KG1 (cell line): ENCODE data around the gene FKBP11.
A peak's percentile ranks its signal among the peaks of the same experiment; 100 is the strongest.
"Not testable (repeated sequence)": the region's sequence is repeated elsewhere in the genome, so short reads cannot be mapped to it uniquely, and the experiment has no call there.

Experiments used
- DNase-seq: peaks from one replicate; lab custom pipeline; 2025; lab: John Stamatoyannopoulos, UW

Gene FKBP11

DNA sequence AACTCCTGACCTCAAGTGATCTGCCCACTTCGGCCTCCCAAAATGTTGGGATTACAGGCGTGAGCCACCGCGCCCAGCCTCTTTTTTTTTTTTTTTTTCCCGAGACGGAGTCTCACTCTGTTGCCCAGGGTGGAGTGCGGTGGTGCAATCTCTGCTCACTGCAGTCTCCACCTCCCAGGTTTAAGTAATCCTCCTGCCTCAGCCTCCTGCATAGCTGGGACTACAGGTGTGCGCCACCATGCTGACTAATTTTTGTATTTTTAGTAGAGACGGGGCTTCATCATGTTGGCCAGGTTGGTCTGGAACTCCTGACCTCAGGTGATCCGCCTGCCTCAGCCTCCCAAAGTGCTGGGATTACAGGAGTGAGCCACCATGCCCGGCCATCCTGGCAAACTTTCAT, 15.6 kb downstream of the FKBP11 start:
- not testable (repeated sequence) for DNase-seq

DNA sequence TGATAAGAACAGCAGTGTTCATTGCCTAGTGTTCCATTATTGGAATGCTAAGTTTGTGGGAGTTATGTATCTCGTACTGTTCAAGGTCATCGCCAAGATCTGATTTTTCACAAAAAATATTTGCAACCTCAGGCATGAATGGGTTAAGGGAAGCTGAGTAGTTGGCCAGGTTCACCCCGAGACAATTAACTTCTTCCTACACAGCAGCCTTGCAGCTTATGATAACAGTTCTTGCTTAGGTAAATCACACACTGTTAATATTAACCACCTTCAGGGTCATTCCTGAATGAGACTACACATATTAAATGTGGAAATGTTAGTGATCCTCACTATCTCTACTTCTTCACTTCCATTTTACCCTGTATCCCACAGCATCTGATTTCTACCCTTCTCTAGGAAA, 18.0 kb downstream of the FKBP11 start:
- no peak for DNase-seq

DNA sequence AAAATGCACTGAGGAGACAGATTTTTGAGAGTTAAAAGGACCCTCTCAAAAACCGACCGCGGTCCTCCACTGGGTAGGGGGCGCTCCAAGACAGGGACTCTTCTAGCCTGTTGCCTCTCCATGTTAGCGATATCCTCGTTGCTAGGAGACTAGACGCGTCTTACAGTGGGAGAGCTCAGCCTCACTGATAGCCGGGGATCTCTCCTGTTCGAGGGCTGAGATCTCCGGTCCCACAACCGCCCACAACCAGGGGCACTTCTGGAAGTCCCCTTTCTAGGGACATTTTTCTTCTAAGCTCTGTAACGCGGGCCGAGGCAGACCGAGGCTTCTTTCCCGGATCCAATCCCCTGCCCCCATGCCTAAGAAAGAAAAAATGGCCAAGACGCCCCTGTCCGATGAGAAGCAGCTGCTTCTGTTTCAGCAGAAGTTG, 21.3 kb downstream of the FKBP11 start:
- no peak for DNase-seq

DNA sequence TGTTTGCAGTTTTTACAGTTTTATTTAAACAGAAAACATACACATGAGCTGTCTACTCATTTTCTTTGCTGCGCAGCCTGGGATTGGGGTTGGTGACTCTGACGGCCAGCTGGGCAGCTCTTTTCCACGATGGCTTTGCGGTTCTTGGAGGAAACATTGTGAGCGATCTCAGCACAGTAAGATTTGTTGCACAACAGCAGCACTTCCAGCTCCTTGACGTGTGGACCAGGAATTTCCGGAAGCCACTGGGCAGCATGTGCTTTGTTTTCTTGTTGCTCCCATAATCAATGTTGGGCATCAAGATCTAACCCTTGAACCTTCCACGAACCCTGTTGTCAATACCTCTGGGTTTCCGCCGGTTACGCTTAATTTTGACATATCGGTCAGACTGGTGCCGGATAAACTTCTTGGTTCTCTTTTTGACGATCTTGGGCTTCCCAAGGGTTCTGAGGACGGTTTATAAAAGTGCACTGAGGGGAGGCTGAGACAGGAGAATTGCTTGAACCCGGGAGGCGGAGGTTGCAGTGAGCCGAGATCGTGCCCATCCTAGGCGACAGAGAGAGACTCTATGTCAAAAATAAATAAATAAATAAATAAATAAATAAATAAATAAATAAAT, 21.8 kb downstream of the FKBP11 start:
- DNase-seq = no peak

DNA sequence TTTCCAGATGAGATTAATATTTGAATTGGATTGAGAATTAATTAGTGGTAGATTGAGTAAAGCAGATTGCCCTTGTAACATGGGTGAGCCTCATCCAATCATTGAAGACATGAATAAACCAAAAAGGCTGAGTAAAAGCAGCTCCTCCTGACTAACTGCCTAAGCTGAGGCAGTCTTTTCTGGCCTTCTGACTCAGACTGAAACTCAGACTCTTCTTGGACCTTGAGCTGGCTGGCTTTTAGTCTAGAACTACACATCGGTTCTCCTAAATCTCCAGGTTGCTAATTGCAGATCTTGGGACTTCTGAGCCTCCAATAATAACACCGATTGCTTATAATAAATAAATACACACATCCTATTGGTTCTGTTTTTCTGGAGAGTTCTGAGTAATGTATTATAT, 24.0 kb downstream of the FKBP11 start:
- DNase-seq = no peak

DNA sequence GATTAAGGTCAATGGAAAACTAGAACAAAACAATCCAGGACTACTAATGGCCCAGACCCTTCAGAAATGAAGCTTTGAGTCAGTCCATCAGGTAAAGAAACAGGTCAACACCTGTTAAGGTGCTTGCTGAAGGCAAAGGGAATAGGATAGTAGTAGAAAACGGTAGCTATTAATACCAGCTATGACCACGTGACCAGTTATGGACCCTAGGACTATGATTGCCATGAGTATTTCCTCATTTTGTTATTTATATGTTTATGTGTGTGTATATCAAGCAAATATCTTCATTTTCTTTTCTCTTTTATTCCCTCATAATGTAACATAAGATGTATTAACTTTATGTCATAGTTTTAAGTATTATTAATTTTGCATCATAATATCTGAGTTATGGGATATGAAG, 25.6 kb downstream of the FKBP11 start:
- DNase-seq = no peak

DNA sequence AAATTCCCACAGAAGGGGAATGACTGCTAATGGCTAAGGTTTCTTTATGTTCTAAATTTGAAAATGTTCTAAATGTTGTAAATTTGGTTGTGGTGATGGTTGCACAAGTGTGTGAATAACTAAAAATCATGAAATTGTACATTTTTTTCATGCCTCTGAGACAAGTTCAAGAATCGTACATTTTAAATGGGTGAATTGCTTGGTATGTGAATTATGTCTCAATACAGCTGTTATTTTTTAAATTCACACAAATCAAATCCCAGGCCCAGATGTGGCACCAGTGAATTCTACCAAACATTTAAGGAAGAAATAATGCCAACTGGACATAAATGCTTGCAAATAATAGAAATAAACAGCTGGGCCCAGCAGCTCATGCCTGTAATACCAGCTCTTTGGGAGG, 31.0 kb downstream of the FKBP11 start:
- DNase-seq = no peak

DNA sequence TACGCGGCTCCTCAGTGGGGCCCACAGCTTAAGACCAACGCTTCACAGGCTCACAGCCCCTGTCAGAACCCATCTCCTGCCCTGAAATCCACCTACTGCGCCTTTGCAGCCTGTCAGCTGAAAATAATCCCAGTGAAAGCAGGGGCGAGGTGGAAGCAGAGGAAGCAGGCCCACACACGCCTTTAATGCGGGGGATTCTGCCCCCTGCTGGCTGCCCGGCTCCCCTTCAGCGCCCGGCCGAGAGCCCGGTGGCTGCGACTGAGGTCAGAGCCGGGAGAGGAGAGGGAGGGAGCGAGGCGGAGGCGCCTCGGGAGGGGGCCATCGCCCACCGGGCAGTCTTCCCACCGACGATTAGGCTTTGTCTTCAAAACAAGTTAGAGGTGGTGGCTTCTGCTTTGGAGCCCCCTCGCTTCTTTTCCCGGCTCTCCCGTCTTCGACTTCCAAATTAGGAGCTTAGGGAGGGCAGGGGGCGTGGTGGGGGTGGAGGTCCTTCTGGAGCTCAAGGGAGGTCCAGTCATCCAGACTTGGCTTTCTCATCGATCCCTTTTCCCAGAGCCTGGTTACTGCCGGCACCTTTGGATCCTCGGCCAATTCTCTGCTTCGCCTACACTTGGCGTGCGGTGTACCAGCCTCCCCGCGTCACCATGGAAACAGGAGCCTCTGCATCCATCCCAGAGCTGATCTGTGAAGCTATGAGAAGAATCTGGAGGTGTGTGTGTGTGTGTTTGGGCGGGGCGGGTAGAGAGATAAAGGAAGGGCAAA, 34.5 kb downstream of the FKBP11 start:
- peak; percentile 12 for DNase-seq

DNA sequence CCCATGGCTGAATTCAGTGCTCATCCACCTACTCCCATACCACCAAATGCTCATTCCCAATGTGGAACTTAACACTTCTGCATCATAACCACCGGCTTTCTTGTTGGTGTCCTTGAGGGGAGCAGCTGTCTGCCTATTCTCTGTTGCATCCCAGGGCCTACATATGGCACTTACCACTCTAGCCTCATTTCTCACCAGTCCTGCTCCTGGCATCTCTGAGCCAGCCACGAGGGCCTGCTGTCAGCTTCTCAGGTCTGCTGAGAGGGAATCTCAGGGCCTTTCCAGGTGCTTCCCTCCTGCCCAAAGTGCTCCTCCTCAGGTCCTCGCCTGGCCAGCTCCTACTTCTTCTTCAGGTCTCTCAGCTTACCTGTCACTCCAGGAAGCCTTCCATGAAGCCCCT, 35.6 kb downstream of the FKBP11 start:
- no peak for DNase-seq

DNA sequence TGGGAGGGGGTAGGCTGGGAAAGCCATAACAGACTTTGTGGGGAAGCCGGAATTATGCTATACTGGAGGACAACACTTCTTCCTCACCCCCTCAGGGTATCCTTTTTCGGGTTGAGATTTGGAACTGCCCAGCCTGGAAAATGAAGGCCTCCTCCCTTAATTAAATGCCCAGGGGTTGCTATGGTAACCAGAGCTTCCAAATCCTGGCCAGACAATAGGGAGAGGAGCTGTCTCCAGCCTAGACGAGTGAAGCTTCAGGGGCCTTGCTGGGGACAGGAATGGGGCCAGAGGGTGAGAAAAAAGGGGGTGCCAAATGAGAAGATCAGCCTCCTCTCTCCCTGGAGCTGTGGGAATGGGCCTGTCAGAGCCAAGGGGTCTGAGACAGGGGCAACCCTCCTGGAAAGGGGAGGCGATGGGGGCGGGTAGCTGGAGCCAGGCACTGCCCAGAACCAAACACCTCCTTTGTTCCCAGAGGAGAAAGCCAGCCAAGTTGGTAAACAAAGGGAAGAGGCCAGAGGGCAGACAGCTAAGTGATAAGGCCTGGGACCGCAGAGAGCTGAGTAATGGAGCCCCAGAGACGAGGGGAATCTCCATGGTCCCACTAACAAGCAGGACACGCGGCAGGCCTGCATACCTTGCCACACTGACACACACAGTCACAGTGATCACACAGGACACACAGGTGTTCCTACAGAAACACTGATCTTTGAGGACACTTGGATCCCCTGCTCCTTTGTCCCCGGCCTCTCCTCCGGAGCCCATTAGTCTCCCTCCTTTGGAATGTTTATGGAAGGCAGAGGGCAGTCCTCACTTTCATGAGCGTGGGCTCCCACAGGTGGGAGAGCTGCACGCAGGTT, 41.8 kb downstream of the FKBP11 start:
- no peak for DNase-seq

DNA sequence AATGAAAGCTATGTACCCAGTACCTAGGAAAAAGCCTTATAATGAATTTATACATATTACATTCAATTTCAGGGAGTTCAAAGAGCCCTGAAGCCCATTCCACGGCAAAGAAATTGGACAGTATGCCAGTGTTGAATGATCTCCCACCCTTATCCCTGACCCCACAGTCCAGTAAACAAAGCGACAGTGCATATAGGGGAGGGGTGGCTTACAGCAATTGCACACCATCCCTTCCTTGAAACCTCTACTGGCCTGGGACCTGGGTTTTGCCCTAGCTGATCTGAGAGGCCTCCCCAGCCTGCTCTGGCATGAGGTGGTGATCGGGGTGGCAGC, 42.4 kb downstream of the FKBP11 start:
- no peak for DNase-seq

DNA sequence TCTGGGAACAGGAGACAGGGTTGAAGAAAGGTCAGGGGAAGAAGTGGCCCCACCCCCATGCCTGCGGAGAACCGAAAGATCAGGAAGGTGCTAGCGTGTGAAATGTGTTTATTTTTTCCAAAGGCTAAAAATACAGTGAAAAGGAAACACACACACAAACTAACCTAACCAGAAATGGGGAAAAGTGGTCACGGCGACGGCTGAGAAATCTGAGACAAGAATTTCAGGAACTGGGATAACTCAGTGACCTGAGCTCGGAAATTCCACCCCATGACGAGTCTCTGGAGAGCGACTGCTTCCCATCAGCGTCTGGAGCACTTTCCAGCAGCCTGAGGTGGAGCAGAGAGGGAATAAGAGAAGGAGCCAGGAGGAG, 43.0 kb downstream of the FKBP11 start:
- DNase-seq = no peak

DNA sequence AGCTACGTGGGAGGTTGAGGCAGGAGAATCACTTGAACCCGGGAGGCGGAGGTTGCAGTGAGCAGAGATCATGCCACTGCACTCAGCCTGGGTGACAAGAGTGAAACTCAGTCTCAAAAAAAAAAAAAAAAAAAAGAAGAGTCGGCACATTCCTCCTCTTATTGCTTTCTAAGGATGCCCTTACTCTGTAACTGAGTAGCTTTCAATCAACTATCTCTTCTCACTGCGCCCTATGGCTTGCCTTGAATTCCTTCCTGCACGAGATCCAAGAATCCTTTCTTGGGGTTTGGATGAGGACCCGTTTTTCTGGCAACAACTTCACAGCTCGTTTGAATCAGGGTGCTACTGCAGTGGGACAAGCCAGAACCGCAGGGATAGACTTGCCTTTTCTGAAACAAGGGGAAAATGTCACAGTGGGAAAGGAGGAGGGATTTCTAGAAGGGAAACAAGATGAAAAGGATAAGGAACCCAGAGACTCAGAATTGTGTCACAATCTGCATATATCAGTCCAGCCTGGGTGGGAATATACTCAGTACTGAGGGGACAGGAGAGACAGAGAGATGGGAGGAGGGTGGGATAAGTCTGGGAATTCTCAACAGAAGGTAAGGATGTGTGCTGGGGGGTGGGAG, 43.5 kb downstream of the FKBP11 start:
- DNase-seq = no peak

DNA sequence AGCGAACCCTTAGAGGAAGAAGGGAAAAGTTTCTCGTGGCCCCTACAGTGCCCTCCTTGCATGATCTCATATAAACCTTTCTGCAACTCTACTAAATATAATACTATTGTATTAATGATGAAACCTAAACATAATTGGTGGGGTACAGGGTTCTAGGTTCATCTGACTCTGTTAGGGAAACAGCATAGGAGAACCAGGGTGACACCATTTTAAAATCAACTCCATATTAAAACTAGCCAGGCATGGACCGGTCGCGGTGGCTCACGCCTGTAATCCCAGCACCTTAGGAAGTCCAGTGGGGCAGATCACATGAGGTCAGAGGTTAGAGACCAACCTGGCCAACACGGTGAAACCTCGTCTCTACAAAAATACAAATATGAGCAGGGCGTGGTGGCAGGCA, 44.6 kb downstream of the FKBP11 start:
- DNase-seq = no peak

DNA sequence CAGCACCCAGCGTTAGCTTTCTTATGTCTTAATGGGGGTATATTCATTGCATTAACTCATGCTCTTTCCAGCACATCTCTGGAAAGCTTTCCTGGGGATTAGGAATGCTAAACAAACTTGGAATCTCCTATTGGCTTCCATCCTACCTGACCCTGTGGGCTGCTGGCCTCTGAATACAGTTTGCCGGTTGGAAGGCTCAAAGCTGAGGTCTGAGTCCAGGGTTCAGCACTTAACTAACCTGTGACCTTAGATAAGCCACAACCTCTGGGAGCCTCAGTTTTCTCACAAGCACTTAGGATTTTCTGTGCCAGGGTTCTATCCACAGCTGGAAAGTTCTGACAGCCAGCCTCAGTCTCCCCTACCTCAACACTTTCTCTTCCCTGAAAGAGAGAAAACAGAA, 46.7 kb downstream of the FKBP11 start:
- no peak for DNase-seq

DNA sequence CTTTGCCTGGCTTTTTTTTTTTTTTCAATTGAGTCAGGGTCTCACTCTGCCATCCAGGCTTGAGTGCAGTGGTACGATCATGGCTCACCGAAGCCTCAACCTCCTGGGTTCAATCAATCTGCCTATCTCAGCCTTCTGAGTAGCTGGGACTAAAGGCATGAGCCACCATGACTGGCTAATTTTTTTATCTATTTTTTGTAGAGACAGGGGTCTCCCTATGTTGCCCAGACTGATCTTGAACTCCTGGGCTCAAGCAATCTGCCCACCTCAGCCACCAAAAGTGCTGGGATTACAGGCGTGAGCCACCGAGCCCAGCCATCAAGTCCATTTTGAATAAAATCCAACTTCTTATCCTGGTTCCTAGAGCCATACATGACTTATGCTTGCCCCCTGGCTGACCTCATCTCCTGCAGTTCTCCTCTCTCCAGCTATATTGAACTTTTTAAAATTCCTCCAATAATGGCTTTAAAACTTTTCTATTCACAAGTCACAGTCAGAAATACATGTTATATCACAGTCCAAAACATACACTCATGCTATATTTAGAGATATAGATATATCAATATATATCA, 49.3 kb downstream of the FKBP11 start:
- DNase-seq = no peak

DNA sequence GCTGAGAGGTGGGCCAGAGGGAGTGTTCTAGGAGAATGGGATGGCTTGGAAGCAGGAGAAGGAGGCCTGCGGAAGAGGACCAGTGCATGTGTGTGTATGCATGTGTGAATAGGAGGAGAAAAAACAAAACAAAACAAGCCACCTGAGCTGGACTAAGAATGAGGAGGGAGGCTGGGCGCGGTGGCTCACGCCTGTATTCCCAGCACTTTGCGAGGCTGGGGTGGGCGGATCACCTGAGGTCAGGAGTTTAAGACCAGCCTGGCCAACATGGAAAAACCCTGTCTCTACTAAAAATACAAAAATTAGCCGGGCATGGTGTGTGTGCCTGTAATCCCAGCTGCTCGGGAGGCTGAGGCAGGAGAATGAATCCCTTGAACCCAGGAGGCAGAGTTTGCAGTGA, 51.8 kb downstream of the FKBP11 start:
- DNase-seq = not testable (repeated sequence)

DNA sequence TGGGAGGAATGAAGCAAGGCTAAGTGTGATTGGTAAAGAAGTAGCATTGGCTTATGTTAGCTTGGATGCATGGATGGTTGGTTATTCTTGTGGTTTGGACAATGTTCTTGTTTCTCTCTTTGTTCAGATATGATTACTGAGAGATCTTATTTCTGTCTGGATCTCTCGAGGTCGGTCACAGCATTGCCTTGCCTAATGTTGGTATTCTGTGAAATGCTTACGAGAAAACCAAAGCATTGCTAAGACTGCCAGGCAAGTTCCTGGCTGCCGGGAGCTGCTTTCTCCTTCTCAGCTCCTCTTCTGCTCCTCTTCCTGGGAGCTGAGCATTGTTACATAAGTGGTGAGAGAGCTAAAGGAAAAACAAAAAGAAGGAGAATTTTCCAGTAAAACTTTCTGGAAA, 52.2 kb downstream of the FKBP11 start:
- no peak for DNase-seq
